Tibial nerve (tissue), 3 donors: ENCODE data around the gene SP1.

ENCODE experiments used
- EP300 ChIP-seq, 2 donors: sonication (generic); formaldehyde crosslinking; IDR thresholded peaks; one replicate each; pipeline ENCODE4 v1.6.1; 2017; ENCODE audit warnings: antibody characterized with exemption in 2 of 2, mild to moderate bottlenecking in 1 of 2
- POLR2A ChIP-seq, 2 donors: fragments of 450-650 bp; IDR thresholded peaks; one replicate each; pipeline ENCODE4 v1.6.1; 2017; ENCODE audit warnings: antibody characterized with exemption in 2 of 2, mild to moderate bottlenecking in 2 of 2, moderate library complexity in 2 of 2

DNA sequence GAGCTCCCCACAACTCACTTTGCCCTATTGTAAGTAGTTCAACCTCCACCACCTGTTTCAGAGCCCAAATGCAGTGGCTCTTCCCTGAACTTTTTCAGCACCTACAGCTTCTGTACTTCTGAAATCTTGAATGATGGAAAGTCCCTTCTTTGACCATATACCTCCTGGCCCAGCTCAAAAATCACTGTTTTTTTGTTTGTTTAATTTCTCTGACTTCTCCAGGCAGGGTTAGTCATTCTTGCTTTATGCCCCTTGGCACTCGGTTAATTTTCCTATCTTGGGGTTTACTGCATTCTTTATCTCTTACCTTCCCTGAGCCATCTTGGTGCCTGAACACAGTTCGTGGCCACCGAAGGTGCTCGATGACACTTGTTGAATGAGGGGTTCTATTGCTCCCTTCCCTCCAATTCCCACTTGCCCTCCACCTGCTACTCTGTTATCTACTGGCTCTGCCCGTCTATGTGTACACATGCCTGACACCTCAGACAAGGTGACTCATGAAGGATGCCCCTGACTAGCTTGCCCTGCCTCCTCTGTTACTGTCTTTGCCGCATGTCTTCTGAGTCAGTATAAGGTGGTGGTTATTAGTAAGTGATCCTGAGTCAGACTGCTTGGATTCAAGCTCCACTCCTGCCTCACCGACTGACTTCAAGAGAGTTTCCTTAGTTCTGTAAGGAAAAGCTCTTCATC lies 48.1 kb downstream of the SP1 start:
- no peak for TF ChIP-seq POLR2A (IDR thresholded peaks at IDR 0.05)
- no peak for TF ChIP-seq EP300 (IDR thresholded peaks at IDR 0.05)
